ENCODE measurements around the gene TBC1D22A.

TBC1D22A gene

DNA sequence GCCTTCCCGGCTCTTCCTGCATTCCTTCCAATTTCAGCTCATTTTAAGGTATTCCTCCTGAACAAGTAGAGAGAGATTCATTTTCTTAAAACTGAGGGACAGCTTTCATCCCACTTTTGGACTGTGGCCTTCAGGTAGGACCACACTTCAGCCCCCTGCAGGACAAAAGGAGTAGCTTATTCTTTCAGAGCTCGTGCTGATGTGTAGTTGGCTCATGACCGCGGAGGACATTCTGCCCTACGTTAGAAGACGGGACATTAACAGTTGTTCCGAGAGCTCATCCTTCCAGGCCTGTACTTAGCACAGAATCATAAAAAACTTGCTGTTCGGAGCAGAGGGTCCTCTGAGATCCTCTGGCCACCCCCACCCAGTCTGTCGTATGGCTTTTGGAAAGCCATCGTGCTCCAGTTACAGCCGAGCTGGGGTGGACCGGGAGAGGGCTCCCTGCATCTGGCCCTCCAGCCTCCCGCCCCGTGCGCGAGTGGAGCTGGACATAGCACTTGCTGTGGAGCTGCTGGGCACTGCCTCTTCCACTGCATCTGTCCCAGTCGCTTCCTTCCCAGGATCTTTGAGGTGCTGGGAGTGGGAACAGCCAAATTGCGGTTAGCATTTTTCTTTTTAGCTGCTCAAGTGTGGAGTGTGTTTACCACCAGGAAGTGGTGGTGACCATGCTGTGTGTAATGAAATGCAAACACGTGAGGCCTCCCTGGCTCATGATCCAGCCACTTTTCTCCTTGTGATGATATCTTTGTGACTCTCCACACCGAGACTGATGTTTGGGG, 250.3 kb downstream of the TBC1D22A start:
- intact Hi-C loops (cut with micrococcal nuclease): no loop called here
- Mint-ChIP-seq H3K9me3 (no peaks in the 10 kb centered on the region), H3K36me3 (ENCODE audit: low read depth) (peaks cover 65% of the 10 kb centered on the region), H3K27ac (no peak overlapping the region), H3K27me3 (no peaks in the 10 kb centered on the region), H3K4me1 (ENCODE audit: low read depth) (no peaks in the 10 kb centered on the region), H3K4me3 (no peak overlapping the region)

DNA sequence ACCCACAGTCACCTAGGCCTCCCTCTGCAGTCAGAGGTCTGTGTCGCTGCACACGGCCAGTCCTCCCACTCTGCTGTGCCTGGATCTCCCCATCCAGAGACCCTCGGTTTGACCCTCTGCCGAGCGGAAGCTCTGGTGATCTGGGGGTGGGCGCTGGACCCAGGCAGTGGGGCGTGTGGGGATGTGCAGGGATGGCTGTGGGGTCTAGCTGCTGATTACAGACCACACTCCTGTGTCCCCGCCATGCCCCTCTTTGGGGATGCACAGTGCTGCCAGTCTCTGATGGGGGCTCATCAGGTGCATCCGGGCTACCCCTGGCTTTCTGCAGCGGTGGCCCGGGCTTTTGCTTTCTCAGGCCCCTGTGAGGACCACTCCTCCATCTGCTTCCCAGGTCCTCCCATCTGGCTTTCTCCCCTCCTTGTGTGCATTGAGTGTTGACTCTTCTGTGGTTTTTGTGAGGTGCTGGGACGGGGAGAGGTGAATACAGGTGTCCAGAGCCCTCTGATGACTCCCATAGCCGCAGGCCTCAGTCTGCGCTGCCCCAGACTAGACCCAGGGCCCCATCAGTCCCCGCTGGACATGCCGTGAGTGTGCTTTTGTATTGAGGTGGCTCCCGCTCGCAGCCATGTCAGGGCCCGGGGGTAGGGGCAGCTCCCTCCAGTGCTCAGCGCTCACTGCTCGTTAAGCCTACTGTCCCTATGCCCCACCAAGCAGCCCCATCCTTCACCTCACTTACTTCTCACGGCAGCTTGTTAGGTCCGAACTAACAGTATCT, 251.6 kb downstream of the TBC1D22A start:
- Mint-ChIP-seq H3K9me3 (no peaks in the 10 kb centered on the region), H3K4me1 (ENCODE audit: low read depth) (peaks cover 3% of the 10 kb centered on the region), H3K27me3 (no peaks in the 10 kb centered on the region), H3K4me3 (no peak overlapping the region), H3K36me3 (ENCODE audit: low read depth) (peaks cover 78% of the 10 kb centered on the region), H3K27ac (no peak overlapping the region)
- intact Hi-C loops (cut with micrococcal nuclease): no loop called here

DNA sequence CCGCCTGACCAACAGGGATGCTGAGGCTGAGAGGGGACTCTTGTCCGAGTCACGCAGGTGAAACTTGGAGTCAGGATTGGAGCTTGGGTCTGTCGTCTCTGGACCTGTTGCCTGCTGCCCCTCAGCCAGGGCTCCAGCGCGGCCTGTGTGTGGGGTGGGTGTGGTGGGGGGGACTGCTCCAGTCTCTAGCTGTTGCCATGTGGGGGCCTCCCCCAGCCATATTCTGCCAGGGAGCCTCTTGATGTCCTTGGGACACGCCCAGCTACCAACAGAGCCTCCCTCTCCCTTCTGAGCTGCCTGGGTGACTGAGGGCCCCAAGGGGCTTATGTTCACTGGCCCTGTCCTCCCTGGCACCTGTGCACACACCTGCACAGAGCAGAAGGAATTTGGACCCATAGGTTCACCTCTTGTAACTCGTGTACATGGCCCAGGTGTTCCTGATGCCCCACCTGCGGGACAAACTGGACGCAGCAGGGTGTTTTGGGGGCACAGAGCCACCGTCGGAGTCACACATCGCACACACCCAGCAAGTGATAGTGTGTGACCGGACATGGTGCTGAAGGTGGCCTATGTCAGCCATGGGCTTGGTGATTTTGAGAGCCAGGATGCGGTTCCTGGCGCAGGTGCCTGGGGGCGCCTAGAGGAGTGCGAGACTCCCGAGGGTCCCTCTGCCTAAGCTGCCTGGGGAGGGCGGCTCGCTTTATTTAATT, 252.3 kb downstream of the TBC1D22A start:
- no peaks in the 10 kb centered on the region for H3K9me3 Mint-ChIP-seq
- H3K4me3 Mint-ChIP-seq: no peak overlapping the region
- intact Hi-C loops (cut with micrococcal nuclease): no loop called here
- H3K27me3 Mint-ChIP-seq: no peaks in the 10 kb centered on the region
- peaks cover 85% of the 10 kb centered on the region for H3K36me3 Mint-ChIP-seq (ENCODE audit: low read depth)
- no peak overlapping the region for H3K27ac Mint-ChIP-seq
- H3K4me1 Mint-ChIP-seq (ENCODE audit: low read depth): peaks cover 10% of the 10 kb centered on the region

DNA sequence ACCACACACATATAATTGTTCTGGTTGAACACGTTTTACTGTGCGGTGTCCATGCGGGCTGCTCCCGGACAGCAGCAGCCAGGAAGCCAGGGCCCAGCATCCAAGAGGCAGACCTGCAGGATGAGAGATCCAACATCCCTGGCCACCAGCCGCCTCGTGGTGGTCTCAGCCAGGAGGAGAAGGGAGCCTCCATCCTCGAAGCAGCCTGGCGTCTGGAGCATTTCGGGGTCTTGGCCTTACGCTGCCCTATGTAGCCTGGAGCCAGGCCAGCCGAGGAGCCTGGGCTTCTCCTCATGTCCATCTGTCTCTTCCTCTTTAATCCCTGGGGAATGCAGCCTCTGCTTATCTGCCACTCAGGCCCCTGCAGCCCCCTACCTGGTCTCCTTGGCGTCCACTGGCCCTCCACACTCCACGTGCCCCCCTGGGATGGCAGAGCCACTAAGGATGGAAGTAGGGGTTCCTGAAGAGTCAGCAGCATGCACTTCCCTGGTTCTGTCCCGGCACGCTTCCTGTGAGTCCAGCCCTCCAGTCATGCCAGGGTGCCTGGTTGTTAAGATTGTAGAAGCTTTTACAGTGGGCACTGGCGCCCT, 253.2 kb downstream of the TBC1D22A start:
- intact Hi-C loops (cut with micrococcal nuclease): no loop called here
- no peak overlapping the region for H3K4me3 Mint-ChIP-seq
- peaks cover 16% of the 10 kb centered on the region for H3K4me1 Mint-ChIP-seq (ENCODE audit: low read depth)
- no peaks in the 10 kb centered on the region for H3K27me3 Mint-ChIP-seq
- no peaks in the 10 kb centered on the region for H3K9me3 Mint-ChIP-seq
- no peak overlapping the region for H3K27ac Mint-ChIP-seq
- H3K36me3 Mint-ChIP-seq (ENCODE audit: low read depth): peaks cover 92% of the 10 kb centered on the region

DNA sequence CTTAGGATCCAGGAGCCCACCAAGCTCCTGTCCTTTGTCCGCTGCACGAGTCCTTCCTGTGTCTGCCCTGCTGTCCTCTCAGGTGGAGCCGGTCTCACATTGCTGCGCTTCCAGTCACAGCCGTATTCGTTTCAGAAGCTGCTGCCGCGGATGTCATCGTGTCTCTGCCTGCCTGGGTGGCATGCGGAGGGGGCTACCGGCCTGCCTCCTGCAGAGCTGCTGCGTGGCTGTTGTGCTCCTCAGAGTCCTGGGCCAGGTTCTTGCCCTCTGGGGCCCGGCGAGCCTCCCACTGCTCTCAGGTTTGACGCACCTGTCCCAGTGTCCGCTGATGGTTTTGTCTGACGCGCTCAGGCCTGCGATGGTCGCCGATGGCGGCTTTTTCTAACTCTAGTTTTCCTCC, 254.2 kb downstream of the TBC1D22A start:
- no peaks in the 10 kb centered on the region for H3K9me3 Mint-ChIP-seq
- intact Hi-C loops (cut with micrococcal nuclease): no loop called here
- no peak overlapping the region for H3K27ac Mint-ChIP-seq
- H3K36me3 Mint-ChIP-seq (ENCODE audit: low read depth): peaks cover 93% of the 10 kb centered on the region
- peaks cover 16% of the 10 kb centered on the region for H3K4me1 Mint-ChIP-seq (ENCODE audit: low read depth)
- no peak overlapping the region for H3K4me3 Mint-ChIP-seq
- no peaks in the 10 kb centered on the region for H3K27me3 Mint-ChIP-seq

DNA sequence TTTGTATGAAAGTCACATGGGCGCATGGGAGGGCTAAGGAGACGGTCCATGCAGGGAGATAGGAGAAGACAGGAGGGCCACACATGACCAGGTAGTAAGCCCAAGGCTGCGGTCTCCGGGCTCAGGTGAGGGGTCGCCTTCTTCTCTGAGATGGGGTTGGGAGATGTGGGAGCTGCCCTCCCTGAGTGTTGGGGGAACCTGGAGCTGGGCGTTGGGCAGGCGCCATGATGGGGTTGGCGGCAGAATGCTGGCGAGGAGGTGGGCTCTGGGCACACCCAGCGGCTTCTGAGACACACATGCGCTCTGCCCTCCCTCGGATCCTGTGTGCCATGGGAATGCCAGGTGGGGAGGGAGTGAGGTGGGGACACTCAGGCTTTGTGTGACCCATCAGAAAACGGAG, 254.8 kb downstream of the TBC1D22A start:
- Mint-ChIP-seq H3K27me3 (no peaks in the 10 kb centered on the region), H3K27ac (no peak overlapping the region), H3K36me3 (ENCODE audit: low read depth) (peaks cover 94% of the 10 kb centered on the region), H3K4me1 (ENCODE audit: low read depth) (peaks cover 16% of the 10 kb centered on the region), H3K9me3 (no peaks in the 10 kb centered on the region), H3K4me3 (no peak overlapping the region)
- intact Hi-C loops (cut with micrococcal nuclease): no loop called here

DNA sequence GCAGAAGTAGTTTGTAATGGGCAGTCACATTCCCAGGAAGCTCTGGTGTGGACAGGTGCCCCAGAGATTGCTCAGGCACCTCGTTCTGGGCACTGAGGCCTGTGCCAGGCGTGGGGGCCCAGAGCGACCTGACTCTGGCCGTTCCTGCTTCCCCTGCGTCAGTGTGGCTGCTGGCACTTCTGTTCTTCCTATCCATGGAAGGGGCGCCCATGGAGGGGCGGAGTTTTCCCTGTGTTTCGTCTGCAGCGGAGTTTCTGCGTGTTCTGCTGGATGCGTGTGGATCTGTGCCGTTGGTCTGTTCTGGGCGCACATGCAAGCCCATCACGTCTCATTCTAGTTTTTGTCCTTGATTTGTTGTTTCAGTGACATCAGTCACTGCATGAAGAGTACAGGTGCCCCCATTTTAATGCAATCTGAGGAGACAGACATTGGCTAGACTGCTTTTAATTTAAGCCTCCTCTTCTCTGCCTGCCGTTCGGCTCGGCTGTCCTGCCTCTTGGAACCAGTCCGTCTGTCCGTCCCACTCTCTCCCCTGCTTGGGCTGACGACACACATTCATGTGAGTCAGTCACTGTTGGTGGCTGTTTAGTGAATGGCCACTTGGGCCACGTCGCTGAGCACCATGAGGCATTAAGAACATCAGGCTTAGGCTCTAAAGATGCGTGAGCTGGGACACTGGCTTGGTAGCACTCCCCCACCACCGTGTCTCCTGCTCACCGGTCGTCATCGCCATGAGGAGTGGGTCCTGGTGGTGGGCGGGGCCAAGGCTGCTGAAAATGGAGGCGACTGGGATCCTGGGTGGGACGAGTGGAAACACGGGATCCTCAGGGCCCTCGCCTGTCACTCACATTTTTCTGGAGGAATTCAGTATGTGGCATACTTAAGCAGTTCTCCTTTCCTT, 255.8 kb downstream of the TBC1D22A start:
- Mint-ChIP-seq H3K9me3 (no peaks in the 10 kb centered on the region), H3K27me3 (no peaks in the 10 kb centered on the region), H3K27ac (no peak overlapping the region), H3K36me3 (ENCODE audit: low read depth) (peaks cover 92% of the 10 kb centered on the region), H3K4me1 (ENCODE audit: low read depth) (peaks cover 16% of the 10 kb centered on the region), H3K4me3 (no peak overlapping the region)
- intact Hi-C loops (cut with micrococcal nuclease): no loop called here

DNA sequence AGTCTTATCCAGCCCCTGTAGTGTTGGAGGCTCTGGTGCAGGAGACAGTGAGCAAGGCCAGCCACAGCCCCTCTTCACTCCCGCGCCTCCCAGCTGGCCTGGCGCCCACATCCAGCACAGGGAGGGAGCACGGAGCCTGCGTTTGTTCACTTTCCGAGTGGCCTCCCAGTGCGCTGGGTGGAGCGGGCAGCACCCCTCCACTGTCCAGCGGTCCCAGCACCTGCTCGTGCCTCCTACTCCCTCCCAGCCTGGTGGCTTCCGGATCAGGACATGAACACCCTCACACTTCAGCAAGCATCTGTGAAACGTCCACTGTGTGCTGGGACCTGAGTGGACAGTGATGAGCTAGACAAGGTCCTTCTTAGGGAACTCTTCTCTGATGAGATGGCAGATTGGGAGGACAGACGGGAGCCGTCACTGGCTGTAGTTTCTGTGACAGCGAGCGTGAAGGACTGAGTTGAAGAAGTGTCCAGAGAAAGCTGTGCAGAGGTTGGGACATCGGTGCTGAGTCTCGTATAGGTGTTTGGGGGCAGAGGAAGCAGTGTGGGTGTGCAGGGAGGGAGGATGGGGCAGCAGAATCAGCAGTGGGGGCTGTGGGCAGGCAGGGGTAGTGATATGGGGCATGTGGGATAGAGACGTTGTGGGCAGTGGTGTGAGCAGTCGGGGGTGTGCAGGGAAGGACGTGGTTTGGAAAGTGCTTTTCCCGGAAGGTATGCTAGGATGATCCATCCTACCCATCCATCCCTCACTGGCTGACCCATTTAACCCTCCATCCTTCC, 256.8 kb downstream of the TBC1D22A start:
- Mint-ChIP-seq H3K4me1 (ENCODE audit: low read depth) (peaks cover 16% of the 10 kb centered on the region), H3K27ac (no peak overlapping the region), H3K36me3 (ENCODE audit: low read depth) (peaks cover 92% of the 10 kb centered on the region), H3K9me3 (no peaks in the 10 kb centered on the region), H3K27me3 (no peaks in the 10 kb centered on the region), H3K4me3 (no peak overlapping the region)
- intact Hi-C loops (cut with micrococcal nuclease): no loop called here

DNA sequence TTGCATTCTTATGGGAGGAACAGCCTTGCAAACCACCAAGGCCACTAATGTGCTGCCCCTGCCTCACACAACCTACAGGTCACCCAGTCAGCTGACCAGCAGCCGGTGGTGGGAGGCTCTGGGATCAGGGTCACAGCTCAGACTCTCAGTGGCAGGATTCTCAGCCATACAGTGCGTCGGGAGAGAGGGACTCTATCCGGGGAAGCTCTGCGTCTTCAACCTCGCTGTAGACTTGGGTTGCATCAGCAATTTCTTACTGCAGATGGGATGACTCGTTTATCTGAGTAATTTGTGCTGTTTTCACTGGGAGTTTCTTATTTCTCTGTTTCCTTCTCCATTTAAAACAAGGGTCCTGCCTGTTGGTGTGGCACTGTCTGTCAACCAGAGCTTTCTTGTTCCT, 257.7 kb downstream of the TBC1D22A start:
- H3K27me3 Mint-ChIP-seq: no peaks in the 10 kb centered on the region
- no peak overlapping the region for H3K4me3 Mint-ChIP-seq
- intact Hi-C loops (cut with micrococcal nuclease): no loop called here

DNA sequence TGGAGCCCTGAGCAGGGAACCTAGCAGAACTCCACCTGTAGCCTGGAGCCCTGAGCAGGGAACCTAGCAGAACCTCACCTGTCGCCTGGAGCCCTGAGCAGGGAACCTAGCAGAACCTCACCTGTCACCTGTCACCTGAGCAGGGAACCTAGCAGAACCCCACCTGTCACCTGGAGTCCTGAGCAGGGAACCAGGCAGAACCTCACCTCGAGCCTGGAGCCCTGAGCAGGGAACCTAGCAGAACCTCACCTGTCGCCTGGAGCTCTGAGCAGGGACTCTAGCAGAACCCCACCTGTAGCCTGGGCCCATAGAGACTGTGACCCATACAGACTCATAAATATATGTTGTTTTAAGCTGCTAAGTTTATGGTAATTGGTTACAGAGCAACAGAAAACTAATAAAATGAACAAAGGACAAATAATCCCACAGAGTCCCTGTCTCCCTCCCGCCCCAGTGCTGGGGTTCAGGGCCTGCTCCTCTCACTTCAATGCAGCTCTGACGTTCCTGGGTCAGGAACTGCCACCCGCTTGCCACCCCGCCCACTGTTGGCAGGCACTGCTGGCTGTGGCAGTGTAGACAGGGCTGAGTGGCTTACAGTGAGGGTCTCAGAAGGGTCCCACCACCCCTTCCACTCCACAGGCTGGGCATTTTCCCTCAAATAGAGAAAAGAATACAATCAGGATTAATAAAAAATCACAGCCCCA, 259.1 kb downstream of the TBC1D22A start:
- H3K4me1 Mint-ChIP-seq (ENCODE audit: low read depth): peaks cover 16% of the 10 kb centered on the region
- no peak overlapping the region for H3K4me3 Mint-ChIP-seq
- no peaks in the 10 kb centered on the region for H3K27me3 Mint-ChIP-seq
- no peak overlapping the region for H3K27ac Mint-ChIP-seq
- intact Hi-C loops (cut with micrococcal nuclease): no loop called here
- H3K36me3 Mint-ChIP-seq (ENCODE audit: low read depth): peaks cover 75% of the 10 kb centered on the region
- H3K9me3 Mint-ChIP-seq: no peaks in the 10 kb centered on the region

More for the DNA sequence above, 257.7 kb downstream of the TBC1D22A start:
- no peaks in the 10 kb centered on the region for H3K9me3 Mint-ChIP-seq
- peaks cover 89% of the 10 kb centered on the region for H3K36me3 Mint-ChIP-seq (ENCODE audit: low read depth)
- peaks cover 16% of the 10 kb centered on the region for H3K4me1 Mint-ChIP-seq (ENCODE audit: low read depth)
- H3K27ac Mint-ChIP-seq: no peak overlapping the region

DNA sequence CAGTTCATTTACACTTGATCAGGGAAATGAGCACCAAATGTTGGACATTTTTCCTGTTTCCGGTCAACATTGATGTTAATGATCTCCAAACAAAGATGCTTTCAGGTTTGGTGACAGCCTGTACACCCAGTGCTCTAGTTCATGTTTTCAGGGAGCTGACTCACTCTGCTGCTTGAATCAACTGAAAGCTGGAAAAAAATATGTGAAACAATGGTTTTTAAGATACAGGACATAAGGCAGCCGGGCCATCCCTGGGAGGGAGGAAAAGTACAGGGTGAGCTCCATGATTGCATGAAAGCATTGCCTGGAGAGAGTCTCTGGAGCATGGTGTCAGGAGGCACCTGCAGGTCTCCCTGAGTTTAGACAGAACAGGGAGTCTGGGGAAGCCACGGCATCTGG, 259.6 kb downstream of the TBC1D22A start:
- H3K27me3 Mint-ChIP-seq: no peaks in the 10 kb centered on the region
- peaks cover 70% of the 10 kb centered on the region for H3K36me3 Mint-ChIP-seq (ENCODE audit: low read depth)
- H3K9me3 Mint-ChIP-seq: no peaks in the 10 kb centered on the region
- peaks cover 16% of the 10 kb centered on the region for H3K4me1 Mint-ChIP-seq (ENCODE audit: low read depth)
- H3K27ac Mint-ChIP-seq: no peak overlapping the region
- intact Hi-C loops (cut with micrococcal nuclease): no loop called here
- no peak overlapping the region for H3K4me3 Mint-ChIP-seq

DNA sequence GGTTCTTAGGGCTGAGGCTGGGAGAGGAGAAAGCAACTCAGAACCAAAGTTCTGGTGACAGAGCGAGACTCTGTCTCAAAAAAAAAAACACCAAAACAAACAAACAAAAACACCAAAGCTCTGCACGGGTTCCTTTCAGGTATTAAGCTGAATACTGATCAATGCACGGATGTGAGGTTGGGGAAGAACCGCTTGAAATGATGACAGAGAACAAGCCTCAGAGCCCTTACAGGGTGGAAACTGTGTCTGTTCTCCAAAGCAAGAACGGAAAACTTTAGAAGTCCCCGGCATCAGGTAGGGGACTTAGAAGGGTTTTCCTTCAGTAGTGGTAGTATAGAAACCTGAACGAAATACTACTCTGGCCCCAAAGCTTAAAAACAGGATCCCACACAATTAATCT, 260.0 kb downstream of the TBC1D22A start:
- Mint-ChIP-seq H3K27ac (no peak overlapping the region), H3K27me3 (no peaks in the 10 kb centered on the region), H3K4me1 (ENCODE audit: low read depth) (peaks cover 16% of the 10 kb centered on the region), H3K9me3 (no peaks in the 10 kb centered on the region), H3K36me3 (ENCODE audit: low read depth) (peaks cover 66% of the 10 kb centered on the region), H3K4me3 (no peak overlapping the region)
- intact Hi-C loops (cut with micrococcal nuclease): no loop called here
